NCI-H1092 (cell line): ENCODE measurements around the gene ANKRD31.

Experiments used
- DNase-seq: peaks from one replicate; lab custom pipeline; 2025; lab: John Stamatoyannopoulos, UW

ANKRD31 gene

DNA sequence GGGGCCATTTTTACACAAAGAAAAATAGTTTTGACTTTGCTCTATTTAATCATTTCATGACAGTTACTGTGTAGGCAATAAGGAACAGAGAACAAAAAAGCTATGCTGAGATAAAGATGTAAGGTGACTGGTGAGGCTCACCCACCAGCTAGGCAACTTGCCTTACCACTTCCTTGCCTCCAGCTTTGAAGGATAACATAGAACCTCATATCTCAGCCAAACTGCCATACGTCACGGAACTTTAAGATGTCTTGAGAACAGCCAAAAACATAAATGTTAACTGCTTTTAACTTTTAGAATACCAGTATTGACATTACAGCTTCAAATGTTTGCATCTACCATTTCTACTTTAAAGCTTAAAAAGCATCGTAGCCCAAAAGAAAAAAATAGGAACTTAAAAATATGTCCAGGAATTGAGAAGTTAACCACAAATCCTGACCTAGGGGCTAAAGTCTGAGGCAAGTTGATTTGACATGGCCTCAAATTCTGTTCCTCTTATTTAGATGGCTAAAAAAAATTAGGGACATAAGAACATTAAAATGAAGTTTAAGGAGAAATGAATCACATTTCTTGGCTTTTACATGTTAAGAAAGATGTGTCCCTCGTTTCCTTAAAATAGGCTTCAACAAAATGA is 176.6 kb downstream of the ANKRD31 start:
- no peak for DNase-seq

DNA sequence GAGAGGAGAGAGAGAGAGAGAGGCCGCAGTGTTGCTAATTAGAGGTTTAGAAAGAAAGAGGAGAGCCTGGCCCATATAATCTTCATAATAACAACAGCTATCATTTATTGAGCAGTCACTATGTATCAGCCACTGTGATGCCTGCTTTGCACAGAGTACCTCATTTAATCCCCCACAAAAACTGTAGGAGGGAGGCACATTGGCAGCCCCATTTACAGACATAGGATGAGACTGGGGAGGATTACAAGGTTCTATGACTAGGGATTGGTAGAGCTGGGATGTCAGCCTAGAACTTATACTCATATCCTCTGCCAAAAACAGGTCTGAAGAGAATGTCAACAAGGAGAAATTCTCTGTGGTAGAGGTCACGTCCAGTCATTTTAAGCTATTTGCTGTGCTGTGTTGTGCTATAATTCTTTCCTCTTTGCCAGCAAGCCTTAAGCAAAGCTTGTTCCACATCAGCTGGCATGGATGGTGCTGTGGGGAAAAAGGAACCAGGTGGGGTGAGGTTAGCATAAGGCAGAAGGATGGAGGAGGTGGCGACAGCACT is 177.6 kb downstream of the ANKRD31 start:
- DNase-seq: no peak

DNA sequence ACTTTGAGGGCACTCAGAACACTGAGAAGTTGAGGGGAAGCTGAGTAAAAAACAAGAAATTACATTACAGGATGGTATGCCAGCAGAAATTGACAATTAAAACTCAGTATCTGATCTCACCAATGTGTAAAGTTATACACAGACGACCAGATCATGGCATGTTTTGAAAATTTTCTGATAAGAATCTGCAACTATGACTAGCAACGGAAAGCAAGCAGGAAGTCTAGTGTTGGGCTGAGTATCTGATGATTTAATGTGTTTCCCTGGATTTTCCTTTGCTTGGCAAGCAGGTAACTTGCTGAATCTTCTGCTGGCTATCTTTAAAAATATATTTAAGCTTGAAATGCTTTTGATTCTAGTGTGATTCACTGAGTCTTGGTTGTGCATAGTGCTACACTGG is 179.1 kb downstream of the ANKRD31 start:
- DNase-seq: no peak

DNA sequence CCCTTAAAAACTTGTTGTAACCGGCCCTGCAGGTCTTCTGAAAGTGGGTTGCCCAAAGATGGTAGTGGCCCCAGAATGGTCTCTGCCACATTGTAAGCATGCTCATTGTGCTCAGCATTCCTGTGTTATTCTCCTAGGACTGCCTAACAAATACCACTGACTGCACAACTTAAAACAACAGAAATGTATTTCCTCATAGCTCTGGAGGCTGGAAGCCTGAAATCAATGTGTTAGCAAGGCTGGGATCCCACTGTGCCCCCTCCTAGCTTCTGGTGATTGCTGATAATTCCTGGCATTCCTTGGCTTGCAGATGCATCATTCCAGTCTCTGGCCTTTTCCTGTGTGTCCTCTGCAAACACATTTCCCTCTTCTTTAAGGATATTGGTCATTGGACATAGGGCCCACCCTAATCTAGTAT is 180.9 kb downstream of the ANKRD31 start:
- DNase-seq: no peak

DNA sequence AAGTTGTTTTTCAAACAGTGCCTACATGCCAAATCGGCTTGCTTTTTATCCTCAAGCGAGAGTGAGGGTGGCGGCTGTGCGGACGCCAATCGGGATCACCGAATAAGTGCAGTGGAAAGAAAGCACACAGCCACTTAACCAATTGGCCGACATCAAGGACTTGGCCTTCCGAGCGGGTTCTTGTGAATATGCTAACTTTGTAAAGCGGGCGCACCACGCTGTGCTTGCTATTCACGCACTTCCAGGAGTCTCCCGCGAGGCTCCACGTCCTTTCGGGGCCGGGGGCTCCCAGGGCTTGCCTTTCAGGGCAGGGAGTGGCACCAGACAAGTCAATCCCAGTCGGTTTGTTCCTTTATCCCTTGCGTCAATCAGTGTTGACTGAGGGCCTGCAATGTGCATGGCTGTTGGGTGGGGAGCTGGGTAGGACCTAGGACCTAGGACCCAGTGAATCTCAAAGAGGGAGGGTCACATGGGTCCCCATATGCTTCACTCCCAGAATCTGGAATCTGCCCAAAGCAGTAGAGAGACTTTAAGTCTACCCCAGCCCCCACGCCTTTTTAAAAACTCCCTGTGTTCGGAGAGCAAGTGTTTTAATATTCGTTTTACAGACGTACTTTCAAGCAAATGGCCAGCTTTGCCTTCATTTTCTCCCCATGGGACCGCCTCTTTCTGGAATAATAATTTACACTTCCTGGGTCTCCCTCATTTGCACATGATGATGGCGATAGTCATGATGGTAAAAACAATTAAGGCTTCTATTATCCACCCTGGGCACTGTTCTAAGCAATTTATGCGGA is 182.3 kb downstream of the ANKRD31 start:
- DNase-seq: no peak

DNA sequence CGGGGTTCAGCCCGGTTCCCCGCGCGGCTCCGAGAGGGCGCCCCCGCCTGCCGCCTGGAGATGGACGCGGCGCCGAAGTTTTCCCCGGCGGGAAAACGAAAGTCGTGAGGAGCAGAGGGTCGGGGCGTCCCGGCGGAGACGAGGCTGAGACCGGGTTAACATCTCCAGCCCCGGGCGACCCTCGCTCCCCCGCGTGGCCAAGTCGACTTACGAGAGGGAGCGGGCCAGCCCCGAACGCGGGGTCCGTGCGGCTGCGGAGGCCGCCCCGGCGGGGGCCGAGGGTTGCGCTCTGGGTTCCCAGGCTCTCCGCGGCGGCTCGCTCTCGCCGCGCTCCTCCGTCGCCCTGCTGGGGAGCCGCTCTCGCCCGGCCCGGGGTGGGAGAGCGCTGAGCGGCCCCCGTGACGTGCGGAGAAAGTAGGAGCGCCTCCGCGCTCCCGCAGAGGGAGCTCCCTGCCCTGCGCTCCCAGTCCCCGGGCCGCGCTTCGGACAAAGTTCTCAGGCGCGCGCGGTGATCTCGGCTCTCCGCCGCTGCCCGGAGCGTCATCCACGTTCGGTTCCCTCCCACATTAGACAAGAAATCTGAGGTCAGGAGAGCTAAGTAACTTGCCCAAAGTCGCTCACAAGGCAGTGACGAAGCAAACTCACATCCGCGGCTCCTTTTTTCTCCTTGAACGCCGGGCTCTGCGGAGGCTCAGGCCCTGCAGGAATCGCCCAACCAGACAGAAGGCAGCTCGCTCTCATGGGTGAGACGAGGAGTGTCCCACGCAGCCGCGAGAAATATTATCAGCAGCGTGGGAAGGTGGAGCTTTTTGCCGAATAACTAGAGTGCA is 183.2 kb downstream of the ANKRD31 start:
- DNase-seq: no peak

DNA sequence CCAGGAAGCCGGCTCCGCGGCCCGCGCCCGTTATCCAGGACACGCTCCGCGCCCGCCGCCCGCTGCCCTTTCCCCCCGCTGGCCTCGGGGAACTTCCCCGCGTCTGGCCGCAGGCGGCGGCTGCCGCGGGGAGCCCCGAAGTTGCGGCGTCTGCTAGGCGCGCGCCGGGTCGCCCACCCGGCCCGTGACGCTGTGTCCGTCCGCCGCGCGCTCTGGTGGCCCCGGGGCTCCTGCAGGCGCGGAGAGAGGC is 183.7 kb downstream of the ANKRD31 start:
- DNase-seq: no peak

DNA sequence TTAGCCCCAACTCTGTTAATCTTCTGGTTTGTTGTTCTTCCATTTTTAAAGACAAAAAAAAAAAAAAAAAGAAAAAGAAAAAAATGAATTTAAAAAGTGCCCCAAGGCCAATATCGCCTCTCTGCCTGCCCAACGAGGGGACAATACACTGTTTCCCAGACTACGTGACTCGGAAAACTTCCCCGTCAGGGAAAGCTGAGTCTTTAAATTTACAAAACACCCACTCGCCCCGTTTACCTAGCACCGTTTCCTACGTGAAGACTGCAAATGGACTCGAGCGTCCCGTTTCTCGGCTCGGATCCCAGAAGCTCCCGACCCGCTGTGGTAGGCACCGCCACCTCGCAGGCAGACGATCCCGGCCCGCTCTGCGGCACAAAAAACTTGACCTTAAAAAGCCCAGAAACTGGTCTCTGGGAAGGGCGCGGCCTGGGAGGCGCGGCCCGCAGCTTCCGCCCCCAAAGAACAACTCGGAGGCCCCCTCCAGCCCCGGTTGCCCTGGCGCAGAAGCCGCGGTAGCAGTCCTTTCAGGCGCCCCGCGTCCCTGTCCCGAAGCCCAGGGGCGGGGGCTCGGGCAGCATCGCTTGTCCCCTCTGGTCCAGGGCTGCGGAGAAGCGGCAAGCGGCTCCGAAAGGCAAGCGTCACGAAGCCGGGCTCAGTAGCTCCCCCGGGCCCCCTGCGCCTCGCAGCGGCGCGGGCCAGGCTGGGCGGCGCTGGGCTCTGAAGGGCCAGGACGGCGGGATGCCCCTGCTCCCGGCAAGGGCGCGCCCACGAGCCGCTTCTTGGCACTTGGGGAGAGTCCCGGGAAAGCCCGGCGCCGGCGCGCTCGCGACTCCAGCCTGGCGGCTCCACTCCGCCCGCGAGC is 184.3 kb downstream of the ANKRD31 start, which contains the start of gene GCNT4:
TSS of gene GCNT4 (minus strand) at position 367 of the 862 bp plus-strand sequence. CDS start 22,521 bp downstream, outside the sequence.
- no peak for DNase-seq

DNA sequence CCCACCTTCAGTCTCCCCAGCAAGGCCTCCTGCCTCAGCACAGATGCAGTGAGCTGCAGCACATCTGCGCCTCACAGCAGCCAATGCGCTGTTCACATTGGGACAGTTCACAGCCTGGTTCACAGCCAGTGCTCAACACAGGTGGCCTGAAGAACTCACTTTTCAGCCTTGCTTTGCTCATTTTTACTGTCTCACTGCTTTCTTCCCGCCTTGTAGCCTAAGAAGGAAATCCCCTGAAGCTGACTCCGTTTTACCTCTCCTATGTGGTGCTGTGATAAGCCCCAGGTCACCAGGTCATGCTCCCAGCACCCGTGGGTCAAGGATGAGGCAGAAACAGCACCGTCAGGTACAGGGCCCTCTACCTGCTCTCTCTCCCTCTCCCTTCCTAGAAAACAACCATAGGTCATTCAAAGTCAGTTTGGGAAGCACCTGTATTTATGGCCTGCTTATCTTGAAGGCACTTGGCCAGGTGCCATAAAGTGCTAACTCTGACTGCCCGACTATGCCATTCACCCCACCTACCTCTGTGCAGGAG is 185.4 kb downstream of the ANKRD31 start:
- DNase-seq: no peak

DNA sequence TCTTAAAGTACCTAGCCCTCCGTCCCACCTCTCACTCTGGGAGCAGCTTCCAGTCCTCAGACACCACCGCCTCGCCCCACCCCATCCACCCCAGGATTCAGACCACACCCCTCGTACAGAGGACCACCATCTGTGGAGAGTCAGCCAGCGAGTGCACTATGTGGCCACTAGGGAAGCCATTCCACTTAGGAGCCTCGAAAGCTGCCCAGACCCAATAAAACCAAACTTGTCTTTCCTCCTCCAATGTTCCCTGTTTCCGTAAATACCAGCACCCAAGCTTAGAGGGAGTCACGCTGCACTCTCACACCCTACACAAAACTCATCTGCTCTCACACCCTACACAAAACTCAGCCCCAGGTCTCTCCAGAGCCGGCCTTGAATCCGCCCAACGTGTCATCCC is 186.3 kb downstream of the ANKRD31 start:
- no peak for DNase-seq

DNA sequence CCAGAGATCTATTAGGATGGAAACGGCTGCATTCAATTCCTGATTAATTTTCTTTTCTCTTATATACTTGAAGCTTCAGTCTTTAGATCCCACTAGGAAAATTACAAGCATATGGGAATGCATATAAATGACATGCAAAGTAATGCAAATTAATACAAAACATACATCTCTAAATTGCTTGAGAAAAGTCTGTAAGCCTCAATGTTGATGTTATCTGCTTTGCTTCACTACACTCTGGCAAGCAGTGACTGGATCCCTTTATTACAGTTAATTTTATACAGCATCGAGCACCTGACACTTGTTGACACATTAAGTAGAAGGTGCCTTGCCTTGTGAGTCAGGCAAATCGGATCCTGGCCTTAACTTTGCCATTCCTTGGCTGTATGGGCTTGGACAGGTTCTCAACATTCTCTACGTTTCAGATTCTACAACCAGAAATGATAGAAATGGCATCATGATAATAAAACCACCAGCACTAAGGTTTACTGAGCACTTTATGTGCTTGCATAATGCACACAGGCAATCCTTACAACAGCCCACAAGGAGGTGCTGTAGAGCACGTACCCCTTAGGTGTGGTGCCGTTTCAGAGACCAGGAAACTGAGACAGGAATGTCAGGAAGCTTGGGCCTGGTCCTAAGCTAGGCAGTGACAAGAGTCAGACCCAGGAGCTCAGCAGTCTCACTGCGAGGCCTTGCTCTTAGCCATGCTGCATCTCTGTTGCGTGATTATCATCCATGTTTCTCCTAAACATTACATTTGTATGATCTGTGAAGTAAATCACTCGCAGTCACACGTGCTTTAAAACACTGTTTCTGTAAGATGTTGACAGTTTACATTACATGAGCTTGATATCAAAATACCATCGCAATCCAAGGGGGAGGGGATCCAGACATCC is 187.0 kb downstream of the ANKRD31 start:
- DNase-seq: no peak

DNA sequence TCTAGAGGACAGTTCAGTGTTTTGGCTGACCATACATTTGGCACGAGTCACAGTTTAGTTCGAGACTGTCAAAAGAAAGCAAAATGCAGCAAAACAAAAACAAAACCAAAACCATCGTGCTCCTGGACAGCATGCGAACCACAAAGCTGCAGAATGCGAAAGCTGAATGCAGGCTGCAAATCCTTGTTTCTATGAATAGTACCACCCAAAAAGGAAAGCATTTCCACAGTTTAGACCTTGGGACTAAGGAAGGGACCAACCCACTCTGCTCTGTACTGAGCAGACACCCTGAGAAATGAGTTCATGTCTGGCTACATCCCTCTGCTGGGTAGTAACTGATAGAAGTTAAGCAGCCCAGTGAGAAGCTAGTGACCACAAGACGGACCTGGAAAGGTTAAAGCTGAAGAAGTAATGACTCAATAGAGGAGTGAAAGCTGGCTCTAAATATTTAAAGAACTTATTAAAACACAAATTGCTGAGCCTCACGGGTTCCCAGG is 188.2 kb downstream of the ANKRD31 start:
- DNase-seq: no peak

DNA sequence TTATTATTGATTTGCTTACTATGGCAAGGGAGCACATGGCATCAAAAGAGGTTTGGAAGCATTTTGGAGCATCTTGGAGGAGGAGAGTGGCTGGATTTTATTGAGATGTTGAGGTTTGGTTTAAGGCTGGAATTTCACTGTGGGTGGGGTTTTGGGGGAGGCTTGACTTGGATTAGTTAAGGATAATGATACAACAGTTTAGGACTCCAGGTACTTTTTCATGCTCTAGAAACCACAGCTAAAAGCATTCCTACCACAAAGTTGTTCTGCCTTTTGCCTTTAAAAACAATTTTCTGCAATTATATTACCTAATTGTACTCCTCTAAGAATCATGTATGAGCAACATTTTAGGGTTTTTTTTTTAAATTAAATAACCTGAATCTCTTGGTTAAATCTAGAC is 189.3 kb downstream of the ANKRD31 start:
- no peak for DNase-seq

DNA sequence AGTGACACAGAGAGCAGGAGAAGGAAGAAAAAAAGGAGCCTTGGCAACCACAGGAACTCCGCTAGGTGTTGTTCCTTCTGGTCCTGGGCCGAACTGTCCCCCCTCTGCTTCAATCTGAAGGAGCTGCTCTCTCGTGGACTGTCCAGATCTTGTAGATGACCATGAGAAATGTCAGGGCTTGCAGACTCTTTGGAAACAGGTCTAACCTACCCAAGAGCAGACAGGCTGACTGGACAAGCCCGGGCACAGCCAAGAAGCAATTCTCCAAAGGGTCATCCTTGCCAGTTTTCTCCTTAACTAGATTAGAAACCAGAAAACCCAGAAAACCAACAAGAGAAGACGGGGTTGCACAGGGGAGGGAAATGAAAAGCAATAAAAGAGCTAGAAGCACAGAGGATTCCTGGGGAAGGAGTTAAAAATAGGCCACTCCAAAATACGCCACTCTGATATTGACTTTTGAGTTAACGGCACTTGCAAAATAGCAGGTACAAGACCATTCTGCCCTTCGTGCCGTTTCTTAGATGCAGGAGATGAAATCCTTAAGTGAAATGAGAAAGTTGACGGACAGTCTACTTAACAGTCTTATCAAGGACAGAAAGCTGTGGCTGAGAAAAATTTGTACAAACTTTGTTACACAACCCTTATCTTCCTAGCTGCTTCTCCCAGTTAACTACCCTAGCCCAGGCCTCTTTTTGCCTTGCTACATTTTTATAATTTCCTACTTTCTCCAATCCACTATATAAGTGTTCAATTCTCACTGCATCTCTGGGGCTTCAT is 190.1 kb downstream of the ANKRD31 start:
- DNase-seq: no peak

DNA sequence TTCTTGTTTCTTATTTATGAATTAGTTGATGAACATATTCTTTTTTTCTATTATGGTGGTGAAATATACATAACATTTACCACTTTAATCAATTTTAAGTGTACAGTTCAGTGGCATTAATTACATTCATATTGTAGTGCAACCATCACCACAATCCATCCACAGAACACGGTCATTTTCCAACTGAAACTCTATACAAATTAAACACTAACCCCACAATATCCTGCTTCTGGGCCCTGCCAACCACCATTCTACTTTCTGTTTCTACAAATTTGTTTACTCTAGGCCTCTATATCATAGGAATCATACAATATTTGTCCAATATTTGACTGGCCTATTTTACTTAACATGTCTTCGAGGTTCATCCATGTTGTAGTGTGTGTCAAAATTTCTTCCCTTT is 191.6 kb downstream of the ANKRD31 start:
- DNase-seq: no peak

DNA sequence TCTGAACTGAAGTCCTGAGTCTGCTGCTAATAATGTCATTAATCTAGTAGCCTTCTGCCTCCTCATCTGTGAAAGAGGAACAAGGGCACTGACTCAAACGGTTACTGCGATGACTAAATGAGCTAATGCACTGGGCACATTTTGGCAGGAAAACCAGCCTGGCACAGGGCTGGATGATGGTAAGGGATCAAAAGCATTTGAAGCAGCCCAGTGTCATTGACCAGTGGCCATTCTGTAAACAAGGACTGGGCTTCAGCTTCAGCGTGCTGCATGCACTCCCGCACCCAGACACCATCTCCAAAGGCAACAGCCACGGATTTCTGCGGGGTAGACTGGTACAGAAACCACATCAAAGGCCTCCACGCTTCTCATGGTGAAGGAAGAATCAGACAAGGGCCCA is 192.3 kb downstream of the ANKRD31 start:
- DNase-seq: no peak

DNA sequence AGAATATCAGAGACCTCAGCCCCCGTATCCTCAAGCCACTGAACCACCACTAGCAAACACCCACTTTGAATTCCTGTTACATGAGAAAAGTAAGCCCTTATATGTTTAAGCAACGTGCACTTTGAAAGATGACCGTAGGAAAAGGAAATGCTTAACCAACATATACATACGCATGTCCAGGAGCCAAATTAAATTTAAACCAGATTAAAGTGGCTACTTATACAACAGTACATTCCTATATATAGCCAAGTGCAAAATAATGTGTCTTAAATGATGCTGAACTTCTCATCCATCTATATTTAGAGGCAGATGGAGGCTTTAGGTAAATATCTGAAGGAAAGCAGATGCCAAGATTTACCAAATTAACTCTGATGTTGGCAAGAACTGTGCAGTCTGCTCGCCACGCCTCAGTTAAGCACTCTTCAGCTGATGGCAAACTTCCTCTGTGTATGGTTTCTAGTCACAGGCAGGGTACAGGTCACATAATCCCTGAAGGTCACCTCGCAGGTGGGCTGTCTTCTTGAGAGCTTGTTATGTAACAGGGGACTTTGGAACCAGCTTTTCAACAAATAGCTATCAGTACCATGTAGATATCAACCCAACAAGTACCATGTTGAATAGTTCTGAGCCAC is 192.9 kb downstream of the ANKRD31 start:
- DNase-seq: no peak

DNA sequence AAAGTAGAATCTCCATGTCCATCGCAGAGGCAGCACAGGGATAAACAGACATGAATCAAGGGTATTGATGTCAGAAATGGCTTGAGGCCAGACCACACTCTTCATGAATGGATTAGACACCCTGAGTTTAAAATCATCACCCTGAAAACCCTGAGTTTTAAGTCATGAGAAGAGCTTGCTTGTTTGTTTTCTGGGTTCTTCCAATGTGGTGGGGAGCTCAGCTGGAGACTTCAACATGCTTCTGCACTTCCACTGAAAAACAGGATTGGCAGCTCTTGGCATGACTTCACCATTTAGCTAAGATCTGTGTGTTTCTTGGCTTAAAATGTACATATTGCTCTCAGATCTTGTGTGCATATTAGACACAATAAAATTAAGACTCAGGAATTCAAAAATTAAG is 194.2 kb downstream of the ANKRD31 start:
- no peak for DNase-seq

DNA sequence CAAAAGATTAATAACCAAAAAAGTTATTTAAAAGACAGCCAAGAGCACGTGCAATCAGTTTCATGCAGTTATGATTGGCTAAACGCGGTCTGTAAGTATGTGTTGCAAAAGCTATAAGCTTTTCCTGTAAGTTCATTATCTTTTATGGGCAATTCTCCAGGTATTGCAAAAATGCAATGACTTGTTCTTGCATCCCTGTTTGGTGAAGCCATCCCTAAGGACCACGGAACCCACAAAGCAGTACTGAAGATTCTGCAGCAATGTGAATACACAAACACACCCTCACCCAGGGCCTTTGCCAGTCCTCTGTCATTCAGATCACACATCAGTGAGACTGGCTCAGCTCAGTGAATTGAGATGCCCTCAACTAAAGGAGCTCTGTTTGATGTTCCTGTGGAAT is 195.7 kb downstream of the ANKRD31 start:
- no peak for DNase-seq
